ENCODE results near the gene PCNT.

PCNT gene

GRCh38 chr21:46317710-46318463, 6.1 kb upstream of the PCNT start:
- peaks cover 21% of the 10 kb centered on the region for H3K4me1 Mint-ChIP-seq (ENCODE audit: low read depth)
- H3K4me3 Mint-ChIP-seq: no peak overlapping the region
- no peaks in the 10 kb centered on the region for H3K27me3 Mint-ChIP-seq (ENCODE audit: low read depth)
- H3K27ac Mint-ChIP-seq: no peak overlapping the region
- H3K9me3 Mint-ChIP-seq: no peaks in the 10 kb centered on the region
- peaks cover 9% of the 10 kb centered on the region for H3K36me3 Mint-ChIP-seq (ENCODE audit: low read depth)

- peaks cover 8% of the 10 kb centered on the region for H3K36me3 Mint-ChIP-seq (ENCODE audit: low read depth)
- no peak overlapping the region for H3K27ac Mint-ChIP-seq
- H3K4me3 Mint-ChIP-seq: no peak overlapping the region
- H3K4me1 Mint-ChIP-seq (ENCODE audit: low read depth): peaks cover 21% of the 10 kb centered on the region
- no peaks in the 10 kb centered on the region for H3K27me3 Mint-ChIP-seq (ENCODE audit: low read depth)
- H3K9me3 Mint-ChIP-seq: no peaks in the 10 kb centered on the region
Measured at GRCh38 chr21:46318464-46318845, 5.5 kb upstream of the PCNT start.

DNA sequence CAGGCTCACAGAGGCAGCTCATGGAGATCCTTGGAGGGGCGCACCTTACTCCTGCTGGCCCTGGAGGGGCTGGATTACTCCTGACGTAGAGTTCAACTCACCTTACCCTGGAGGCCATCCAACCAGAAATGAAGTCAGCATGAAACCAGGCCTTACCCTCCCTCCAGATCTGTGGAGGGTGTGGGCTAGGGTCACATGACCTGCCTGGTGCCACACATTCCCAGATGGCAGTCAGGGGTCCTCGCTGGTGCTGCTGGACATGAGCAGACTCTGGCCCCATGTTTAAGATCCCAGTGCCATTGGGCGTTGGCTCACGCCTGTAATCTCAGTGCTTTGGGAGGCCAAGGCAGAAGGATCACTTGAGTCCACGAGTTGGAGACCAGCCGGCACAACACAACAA, 4.8 kb upstream of the PCNT start:
- Mint-ChIP-seq H3K36me3 (ENCODE audit: low read depth) (peaks cover 4% of the 10 kb centered on the region), H3K27me3 (ENCODE audit: low read depth) (no peaks in the 10 kb centered on the region), H3K4me1 (ENCODE audit: low read depth) (peaks cover 21% of the 10 kb centered on the region), H3K9me3 (no peaks in the 10 kb centered on the region), H3K27ac (no peak overlapping the region), H3K4me3 (no peak overlapping the region)

DNA sequence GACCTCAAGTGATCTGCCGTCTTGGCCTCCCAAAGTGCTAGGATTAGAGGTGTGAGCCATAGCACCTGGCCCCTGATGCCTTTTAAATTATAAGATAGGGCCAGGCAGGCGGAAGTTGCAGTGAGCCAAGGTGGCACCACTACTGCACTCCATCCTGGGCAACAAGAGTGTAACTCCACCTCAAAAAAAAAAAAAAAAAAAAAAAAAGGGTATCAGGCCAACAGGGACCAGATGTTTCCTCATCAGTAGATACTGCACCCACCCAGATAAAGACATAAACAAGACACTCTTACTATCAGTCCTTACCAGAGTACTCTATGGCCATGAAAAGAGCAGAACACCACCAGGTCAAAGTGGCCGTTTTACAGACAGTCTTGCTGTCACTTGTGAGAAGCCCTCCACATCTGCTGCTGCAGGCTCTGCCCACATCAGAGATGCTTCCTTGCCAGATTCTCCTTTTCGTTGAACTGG, 3.6 kb upstream of the PCNT start:
- Mint-ChIP-seq H3K27me3 (ENCODE audit: low read depth) (no peaks in the 10 kb centered on the region), H3K36me3 (ENCODE audit: low read depth) (peaks cover 5% of the 10 kb centered on the region), H3K27ac (peak overlapping the region; percentile 31), H3K4me3 (peak overlapping the region; percentile 21), H3K4me1 (ENCODE audit: low read depth) (peaks cover 22% of the 10 kb centered on the region), H3K9me3 (no peaks in the 10 kb centered on the region)

DNA sequence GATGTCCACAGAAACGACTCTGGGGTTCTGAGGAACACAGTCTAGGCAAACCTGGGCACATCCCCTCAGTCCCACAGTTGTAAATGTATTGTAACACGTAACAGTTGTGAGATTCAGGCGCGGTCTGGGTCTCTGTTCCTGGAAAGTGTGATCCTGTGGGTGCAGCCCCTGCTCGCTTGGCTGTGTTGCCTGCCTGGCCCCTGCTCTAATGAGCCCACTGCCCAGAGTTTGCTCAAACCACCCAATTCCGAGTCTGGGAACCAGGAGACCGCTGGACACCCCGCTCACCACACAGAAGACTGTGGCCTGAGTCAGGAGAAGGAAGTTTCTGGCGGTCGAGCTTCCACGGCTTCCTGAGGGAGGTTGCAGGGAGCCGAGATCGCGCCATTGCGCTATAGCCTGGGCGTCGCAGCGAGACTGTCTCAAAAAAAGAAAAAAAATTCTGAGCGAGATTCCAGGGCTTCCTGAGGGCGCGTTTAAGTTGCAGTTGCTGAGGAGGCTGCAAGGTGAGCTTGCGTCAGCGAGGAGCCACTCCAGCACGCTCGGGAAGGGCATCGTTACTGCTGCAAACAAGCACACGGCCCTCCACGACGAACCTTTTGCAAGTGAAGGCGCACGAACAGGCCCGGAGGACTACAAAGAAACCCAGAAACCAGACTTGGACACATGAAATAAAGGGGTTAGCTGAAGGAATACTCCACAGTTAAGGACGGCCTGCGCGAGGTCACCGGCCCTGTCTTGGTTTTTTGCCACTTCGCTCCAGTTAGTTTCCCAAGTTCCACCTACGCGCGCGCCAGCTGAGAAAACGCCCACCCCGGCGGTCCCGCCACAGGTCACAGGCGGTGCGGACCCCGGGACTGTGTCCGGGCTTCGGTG, 1.4 kb upstream of the PCNT start:
- Mint-ChIP-seq H3K27ac (peak overlapping the region; percentile 93), H3K36me3 (ENCODE audit: low read depth) (peaks cover 16% of the 10 kb centered on the region), H3K9me3 (no peaks in the 10 kb centered on the region), H3K4me1 (ENCODE audit: low read depth) (peaks cover 36% of the 10 kb centered on the region), H3K27me3 (ENCODE audit: low read depth) (no peaks in the 10 kb centered on the region), H3K4me3 (peak overlapping the region; percentile 98)

GRCh38 chr21:46323227-46323709, 688 bp upstream of the PCNT start:
- Mint-ChIP-seq H3K4me3 (peak overlapping the region; percentile 98), H3K27me3 (ENCODE audit: low read depth) (no peaks in the 10 kb centered on the region), H3K36me3 (ENCODE audit: low read depth) (peaks cover 19% of the 10 kb centered on the region), H3K27ac (peak overlapping the region; percentile 93), H3K9me3 (no peaks in the 10 kb centered on the region), H3K4me1 (ENCODE audit: low read depth) (peaks cover 37% of the 10 kb centered on the region)

DNA sequence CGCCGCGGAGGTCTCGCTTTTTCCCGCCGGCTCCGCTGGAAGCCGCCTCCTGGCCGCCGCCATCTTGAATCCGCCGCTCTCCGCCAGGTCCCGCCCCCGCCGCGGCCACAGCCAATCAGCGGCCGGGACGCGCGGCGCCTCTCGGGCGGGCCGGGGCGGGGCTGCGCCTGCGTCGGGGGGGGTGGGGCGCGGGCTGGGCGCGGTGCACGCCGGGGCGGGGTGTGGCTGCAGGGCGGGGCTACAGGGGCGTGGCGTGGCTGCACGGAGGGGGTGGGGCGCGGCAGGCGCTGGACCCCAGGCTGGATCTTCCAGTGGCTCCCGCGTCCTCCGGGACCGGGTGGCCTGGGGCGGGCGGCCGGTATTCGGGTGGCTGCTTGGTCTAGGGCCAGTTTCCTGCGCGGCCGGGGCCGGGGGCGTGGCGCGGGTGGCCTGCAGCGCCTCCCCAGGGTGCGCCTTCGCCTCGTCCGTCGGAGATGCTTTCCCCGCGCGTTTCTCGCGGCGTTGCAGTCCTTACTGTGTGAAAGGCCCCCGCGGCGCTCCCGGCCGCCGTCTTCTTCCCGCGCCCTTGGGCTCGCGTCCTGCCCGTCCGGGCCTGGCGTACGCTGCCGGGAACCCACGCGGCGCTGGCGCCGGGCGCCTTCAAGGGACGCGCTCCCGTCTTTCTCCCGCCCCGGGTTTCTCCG, 575 bp downstream of the PCNT start:
- Mint-ChIP-seq H3K9me3 (no peaks in the 10 kb centered on the region), H3K27ac (peak overlapping the region; percentile 69), H3K4me1 (ENCODE audit: low read depth) (peaks cover 39% of the 10 kb centered on the region), H3K4me3 (peak overlapping the region; percentile 98), H3K36me3 (ENCODE audit: low read depth) (peaks cover 24% of the 10 kb centered on the region), H3K27me3 (ENCODE audit: low read depth) (no peaks in the 10 kb centered on the region)

DNA sequence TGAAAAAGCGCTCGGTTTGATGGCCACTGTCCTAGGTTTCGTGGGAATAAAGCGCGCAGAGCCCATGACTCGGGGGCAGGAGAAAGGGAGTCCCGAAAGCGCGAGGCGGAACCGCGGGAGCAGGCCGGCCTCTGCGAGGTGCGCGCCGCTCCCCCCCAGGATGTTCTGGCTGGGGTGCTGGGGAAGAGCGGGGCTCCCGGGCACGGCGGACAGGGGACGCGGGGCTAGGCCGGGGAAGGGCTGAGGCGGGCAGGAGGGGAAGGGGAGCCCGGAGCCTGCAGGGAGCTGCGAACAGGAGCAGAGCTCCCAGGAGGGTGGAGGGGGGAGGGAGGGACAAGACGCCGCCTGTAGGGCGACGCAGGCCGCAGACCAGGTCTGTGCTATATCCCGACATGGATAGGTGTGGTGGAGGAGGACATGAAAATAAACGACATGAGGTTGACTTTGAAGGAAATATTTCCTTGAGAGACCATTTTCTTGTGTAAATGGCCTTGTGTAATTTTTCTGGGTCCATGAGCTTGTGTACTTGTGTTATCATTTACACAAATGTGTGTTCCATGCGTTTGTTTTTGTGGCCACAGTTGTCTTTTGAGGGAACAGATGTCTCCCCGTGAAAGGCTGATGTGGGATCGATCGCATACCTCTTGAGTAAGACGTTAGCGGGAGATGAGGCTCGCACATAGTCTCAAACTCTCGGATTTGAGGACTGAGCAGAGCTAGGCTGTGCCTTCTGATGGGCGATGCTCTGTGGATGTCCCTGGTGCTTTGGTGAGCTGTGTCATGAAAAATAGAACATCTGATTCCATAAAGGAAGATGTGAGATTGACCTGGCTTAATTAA, 1.3 kb downstream of the PCNT start:
- peak overlapping the region; percentile 69 for H3K27ac Mint-ChIP-seq
- H3K9me3 Mint-ChIP-seq: no peaks in the 10 kb centered on the region
- H3K36me3 Mint-ChIP-seq (ENCODE audit: low read depth): peaks cover 24% of the 10 kb centered on the region
- no peaks in the 10 kb centered on the region for H3K27me3 Mint-ChIP-seq (ENCODE audit: low read depth)
- H3K4me3 Mint-ChIP-seq: peak overlapping the region; percentile 86
- peaks cover 37% of the 10 kb centered on the region for H3K4me1 Mint-ChIP-seq (ENCODE audit: low read depth)

DNA sequence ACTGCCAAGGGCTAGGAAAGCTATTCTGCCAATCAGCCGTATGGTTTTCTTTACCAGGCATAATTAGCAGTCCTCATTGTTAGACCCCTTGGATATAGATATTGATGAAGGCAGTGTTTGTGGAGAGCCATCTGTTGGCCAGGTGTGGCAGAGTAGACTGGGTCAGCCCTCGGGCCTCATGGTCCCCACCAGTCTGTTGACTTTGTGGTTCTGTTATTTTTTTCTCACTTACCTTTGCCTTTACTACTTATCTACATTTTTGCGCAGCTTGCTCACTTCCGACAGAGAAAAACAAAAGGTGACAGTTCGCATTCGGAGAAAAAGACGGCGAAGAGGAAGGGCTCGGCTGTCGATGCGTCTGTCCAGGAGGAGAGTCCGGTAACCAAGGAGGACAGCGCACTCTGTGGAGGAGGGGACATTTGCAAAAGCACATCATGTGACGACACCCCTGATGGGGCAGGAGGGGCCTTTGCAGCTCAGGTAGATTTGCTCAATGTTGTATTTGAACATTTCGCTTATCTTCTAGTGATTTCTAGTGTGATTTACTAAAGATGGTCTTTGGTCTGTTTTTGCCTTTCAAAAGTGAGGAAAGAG, 2.3 kb downstream of the PCNT start:
- H3K27ac Mint-ChIP-seq: peak overlapping the region; percentile 60
- H3K36me3 Mint-ChIP-seq (ENCODE audit: low read depth): peaks cover 28% of the 10 kb centered on the region
- H3K4me3 Mint-ChIP-seq: peak overlapping the region; percentile 2
- H3K27me3 Mint-ChIP-seq (ENCODE audit: low read depth): no peaks in the 10 kb centered on the region
- peaks cover 31% of the 10 kb centered on the region for H3K4me1 Mint-ChIP-seq (ENCODE audit: low read depth)
- H3K9me3 Mint-ChIP-seq: no peaks in the 10 kb centered on the region

DNA sequence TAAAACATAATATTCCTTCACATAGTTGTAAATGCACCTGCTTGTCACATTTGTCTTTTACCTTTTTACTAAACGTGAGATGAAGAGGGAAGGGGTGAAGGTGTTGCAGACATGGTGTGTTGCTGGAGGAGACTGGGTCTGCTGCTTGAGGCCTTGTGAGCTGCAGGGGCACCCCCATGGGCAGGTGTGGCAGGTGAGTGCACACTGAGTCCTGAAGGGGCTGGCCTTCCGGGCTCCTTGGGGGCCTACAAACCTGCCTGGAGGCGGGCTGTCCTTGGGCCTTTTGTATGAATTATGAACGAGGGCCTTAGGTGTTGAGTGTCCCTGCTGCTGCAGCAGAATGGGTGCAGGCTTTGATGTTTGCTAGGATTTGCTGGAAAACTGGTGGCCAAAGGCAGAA, 3.8 kb downstream of the PCNT start:
- Mint-ChIP-seq H3K36me3 (ENCODE audit: low read depth) (peaks cover 24% of the 10 kb centered on the region), H3K9me3 (no peaks in the 10 kb centered on the region)

GRCh38 chr21:46328151-46328550, 4.2 kb downstream of the PCNT start:
- H3K9me3 Mint-ChIP-seq: no peaks in the 10 kb centered on the region
- H3K27ac Mint-ChIP-seq: no peak overlapping the region
- no peaks in the 10 kb centered on the region for H3K27me3 Mint-ChIP-seq (ENCODE audit: low read depth)
- no peak overlapping the region for H3K4me3 Mint-ChIP-seq
- peaks cover 18% of the 10 kb centered on the region for H3K4me1 Mint-ChIP-seq (ENCODE audit: low read depth)
- H3K36me3 Mint-ChIP-seq (ENCODE audit: low read depth): peaks cover 24% of the 10 kb centered on the region

More for the DNA sequence above, 3.8 kb downstream of the PCNT start:
- Mint-ChIP-seq H3K27ac (no peak overlapping the region), H3K27me3 (ENCODE audit: low read depth) (no peaks in the 10 kb centered on the region), H3K4me1 (ENCODE audit: low read depth) (peaks cover 19% of the 10 kb centered on the region), H3K4me3 (no peak overlapping the region)

DNA sequence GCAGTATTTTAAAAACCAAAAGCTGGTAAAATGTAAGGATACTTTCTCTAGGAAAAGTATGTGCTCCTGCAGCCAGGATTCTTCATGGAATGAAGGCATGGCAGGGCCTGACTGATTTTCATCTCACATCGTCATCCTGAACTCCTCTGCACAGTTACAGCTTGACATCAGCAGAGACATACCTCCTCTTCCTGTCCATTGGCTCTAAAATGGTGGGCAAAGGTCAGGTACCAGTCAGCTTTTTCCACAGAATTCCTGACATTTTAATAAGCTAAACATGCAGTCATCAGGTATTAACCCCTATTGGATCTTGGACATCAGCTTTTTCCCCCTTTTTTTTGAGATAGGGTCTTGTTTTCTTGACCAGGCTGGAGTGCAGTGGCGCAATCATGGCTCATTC, 5.8 kb downstream of the PCNT start:
- peaks cover 18% of the 10 kb centered on the region for H3K4me1 Mint-ChIP-seq (ENCODE audit: low read depth)
- no peaks in the 10 kb centered on the region for H3K27me3 Mint-ChIP-seq (ENCODE audit: low read depth)
- H3K4me3 Mint-ChIP-seq: no peak overlapping the region
- H3K27ac Mint-ChIP-seq: no peak overlapping the region
- peaks cover 24% of the 10 kb centered on the region for H3K36me3 Mint-ChIP-seq (ENCODE audit: low read depth)
- H3K9me3 Mint-ChIP-seq: no peaks in the 10 kb centered on the region

GRCh38 chr21:46334351-46335140, 10.6 kb downstream of the PCNT start:
- Mint-ChIP-seq H3K4me1 (ENCODE audit: low read depth) (peaks cover 4% of the 10 kb centered on the region), H3K36me3 (ENCODE audit: low read depth) (peaks cover 30% of the 10 kb centered on the region)

More at GRCh38 chr21:46334351-46335140, 10.6 kb downstream of the PCNT start:
- Mint-ChIP-seq H3K27ac (no peak overlapping the region), H3K27me3 (ENCODE audit: low read depth) (no peaks in the 10 kb centered on the region), H3K9me3 (no peaks in the 10 kb centered on the region), H3K4me3 (no peak overlapping the region)
